CD4-positive, alpha-beta T cell treated with Interleukin-21 for 1 hour (primary cell): ENCODE results near the gene KCNH5.

Experiments used
- DNase-seq: peaks from one replicate; pipeline ENCODE4 v3.0.0-alpha.2; 2020

KCNH5 gene, protein sequence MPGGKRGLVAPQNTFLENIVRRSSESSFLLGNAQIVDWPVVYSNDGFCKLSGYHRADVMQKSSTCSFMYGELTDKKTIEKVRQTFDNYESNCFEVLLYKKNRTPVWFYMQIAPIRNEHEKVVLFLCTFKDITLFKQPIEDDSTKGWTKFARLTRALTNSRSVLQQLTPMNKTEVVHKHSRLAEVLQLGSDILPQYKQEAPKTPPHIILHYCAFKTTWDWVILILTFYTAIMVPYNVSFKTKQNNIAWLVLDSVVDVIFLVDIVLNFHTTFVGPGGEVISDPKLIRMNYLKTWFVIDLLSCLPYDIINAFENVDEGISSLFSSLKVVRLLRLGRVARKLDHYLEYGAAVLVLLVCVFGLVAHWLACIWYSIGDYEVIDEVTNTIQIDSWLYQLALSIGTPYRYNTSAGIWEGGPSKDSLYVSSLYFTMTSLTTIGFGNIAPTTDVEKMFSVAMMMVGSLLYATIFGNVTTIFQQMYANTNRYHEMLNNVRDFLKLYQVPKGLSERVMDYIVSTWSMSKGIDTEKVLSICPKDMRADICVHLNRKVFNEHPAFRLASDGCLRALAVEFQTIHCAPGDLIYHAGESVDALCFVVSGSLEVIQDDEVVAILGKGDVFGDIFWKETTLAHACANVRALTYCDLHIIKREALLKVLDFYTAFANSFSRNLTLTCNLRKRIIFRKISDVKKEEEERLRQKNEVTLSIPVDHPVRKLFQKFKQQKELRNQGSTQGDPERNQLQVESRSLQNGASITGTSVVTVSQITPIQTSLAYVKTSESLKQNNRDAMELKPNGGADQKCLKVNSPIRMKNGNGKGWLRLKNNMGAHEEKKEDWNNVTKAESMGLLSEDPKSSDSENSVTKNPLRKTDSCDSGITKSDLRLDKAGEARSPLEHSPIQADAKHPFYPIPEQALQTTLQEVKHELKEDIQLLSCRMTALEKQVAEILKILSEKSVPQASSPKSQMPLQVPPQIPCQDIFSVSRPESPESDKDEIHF

DNA sequence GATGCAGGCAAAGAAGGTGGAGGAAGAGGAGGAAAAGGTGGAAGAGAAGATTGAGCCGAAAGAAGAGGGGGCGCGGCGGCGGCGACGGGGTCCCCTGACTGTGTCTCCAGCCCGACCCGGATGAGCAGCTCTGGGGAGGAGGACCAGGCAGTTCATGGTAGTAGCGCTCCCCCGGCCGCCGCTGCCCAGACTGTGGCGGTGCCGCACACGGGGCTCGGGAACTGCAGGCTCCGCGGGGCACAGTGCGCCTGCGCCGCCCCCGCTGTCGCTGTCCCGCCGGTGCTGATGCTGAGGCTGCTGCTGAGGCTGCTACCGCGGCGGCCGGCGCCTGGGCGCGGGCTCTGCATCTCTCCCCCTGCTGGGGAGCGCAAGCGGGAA, at the start of gene KCNH5:
KCNH5 (minus strand) TSS at position 225 of the 378 bp plus-strand sequence. CDS start 272 bp downstream, outside the sequence.
- DNase-seq = no peak

GRCh38 chr14:63091394-63091996, 46.2 kb upstream of the KCNH5 start:
- no peak for DNase-seq

DNA sequence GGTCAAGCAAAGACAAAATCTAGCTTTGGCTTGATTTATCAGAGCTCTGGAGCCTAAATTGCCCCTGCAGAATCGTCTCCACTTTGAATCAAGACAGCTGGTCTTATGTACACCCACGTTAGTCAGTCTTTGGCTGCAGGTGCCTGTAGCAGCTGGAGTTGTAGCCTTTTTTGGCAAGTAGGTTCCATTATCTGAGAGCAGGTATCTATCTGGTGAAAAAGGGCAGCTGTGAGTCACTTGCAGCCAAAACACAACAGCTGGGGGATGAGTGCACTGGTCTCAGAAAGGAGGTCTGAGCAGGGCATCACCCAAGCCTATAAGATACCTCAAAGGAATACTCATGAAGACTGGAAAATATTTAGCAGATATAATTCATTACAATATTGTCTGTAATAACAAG, 43.6 kb upstream of the KCNH5 start:
- no peak for DNase-seq

- DNase-seq = no peak
These were observed 33.3 kb upstream of the KCNH5 start for GRCh38 chr14:63078569-63078968.

DNA sequence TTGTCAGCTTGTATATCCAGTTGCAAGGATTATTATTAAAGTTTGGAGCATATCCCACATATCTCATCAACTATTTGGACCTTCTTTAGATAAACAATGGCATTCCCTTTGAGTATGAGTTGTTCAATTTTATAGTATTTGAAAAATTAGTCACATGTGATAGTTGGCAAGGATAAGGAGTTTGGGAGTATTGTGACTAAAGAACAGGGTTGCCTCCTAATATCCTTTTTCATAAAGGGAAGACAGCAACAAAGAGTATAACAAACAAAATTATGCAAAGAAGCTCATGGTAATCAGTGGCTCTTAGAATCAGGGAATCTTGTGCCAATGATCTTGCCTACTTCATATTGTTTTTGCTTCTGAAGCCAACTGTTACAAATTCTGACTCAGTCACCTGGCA, 31.2 kb upstream of the KCNH5 start:
- no peak for DNase-seq

DNA sequence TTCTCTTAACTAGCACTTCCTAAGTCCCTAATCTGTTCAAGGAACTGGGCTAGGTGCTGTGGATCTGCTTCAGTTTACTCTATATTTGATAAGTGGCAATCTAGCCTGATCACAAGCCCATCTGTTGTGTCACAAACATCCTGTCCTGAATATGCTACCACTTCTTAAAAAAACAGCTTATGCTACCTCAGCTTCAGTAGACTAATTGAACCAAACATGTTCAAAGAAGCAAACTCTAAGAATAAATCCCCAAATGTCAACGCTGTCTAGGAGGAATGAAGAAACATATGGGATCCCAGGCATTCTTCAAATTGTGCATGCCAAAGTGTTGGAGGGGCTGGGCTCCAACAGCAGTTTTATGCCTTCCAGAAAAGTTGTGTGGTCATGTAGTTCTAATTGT, 10.4 kb upstream of the KCNH5 start:
- no peak for DNase-seq

DNA sequence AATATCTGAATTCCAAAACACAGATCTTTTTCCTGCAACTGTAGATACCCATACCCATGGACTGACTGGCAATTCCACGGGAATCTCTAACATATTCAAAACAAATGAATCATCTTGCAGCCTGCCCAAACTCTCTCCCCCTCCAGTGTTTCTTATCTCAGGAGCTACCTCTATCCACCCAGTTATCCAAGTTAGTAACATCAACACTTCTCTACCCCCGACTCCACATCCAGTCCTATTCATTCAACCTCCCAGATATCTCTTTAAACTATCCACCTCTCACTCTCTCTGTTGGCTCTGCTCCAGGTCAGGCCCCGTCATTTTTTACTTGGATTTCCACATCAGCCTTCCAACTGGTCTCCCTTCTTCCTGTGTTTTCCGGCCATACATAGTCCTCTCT, 6.7 kb upstream of the KCNH5 start:
- DNase-seq = no peak

DNA sequence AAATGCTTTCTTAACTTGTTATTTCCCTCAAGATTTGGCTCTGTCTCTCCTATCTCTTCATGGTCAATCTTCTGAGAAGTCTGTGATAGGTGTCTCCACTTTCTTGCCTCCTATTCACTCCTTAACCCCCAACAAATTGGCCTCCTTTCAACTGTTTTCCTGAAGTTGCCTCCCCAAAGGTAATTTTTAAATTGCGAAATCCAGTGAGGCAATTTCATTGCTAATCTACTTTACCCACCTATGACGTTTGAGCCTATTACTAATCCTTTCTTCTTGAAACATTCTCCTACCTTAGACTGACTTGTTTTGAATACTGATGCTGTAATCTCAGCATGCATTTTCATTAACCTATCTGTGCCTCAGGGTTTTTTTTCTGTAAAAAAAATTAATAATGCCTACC, 6.0 kb upstream of the KCNH5 start:
- no peak for DNase-seq

- DNase-seq = no peak
These were observed 5.4 kb upstream of the KCNH5 start for GRCh38 chr14:63050694-63051093.

DNA sequence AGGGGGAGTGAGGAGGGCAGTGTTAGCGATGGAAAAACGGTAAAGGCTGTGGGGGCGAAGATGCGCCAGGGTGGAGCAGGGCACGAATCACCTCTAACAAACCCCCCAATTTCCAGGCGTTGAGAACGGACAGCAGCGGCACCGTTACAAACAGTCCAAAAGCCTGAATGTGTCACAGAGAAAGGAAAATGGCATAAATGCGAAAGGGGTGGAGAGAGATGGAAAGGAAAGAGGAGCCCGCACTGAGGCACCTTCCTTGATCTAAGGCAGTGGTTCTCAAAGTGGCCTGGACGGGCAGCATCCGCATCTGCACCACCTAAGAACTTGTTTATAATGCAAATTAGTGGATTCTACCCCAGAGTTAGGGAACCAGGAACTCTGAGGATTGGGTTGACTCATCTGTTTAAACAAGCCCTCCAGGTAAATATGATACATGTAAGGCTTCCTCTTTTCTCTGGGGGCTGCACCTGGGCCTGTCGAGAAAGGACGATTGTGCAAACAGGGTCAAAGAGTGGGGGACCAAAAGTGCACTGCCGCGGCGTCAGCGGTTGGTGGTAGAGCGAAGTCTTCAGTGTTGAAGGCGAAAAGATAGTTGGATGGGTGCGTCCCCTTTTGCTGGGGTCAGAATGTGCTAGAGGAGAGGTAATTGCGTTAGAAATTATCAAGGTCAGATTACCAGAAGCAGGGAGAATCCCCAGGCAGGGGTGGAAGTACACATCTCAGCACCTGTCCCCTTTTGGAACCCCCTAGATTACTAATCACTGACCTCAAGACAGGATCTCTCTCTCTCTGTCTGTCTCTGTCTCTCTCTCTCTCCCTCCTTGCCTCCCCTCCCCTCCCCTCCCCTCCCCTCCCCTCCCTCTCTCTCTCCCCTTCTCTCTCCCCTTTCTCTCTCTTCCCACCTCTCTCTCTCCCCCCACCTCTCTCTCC, 1.3 kb upstream of the KCNH5 start:
- DNase-seq = no peak

- DNase-seq = no peak
These were observed 508 bp upstream of the KCNH5 start for GRCh38 chr14:63045612-63046320.

GRCh38 chr14:63039866-63040265, 5.4 kb downstream of the KCNH5 start:
- no peak for DNase-seq

GRCh38 chr14:63032641-63033040, 12.6 kb downstream of the KCNH5 start:
- no peak for DNase-seq

- DNase-seq = no peak
These were observed 13.2 kb downstream of the KCNH5 start for GRCh38 chr14:63032076-63032475.

- no peak for DNase-seq
These were observed 15.1 kb downstream of the KCNH5 start for GRCh38 chr14:63030113-63030512.

GRCh38 chr14:63027719-63028118, 17.5 kb downstream of the KCNH5 start:
- DNase-seq = no peak

GRCh38 chr14:63026491-63026890, 18.8 kb downstream of the KCNH5 start:
- DNase-seq = no peak

- DNase-seq = no peak
These were observed 30.6 kb downstream of the KCNH5 start for GRCh38 chr14:63014621-63015020.

- no peak for DNase-seq
These were observed 33.1 kb downstream of the KCNH5 start for GRCh38 chr14:63012171-63012570.

GRCh38 chr14:63011623-63012022, 33.6 kb downstream of the KCNH5 start:
- DNase-seq = no peak

DNA sequence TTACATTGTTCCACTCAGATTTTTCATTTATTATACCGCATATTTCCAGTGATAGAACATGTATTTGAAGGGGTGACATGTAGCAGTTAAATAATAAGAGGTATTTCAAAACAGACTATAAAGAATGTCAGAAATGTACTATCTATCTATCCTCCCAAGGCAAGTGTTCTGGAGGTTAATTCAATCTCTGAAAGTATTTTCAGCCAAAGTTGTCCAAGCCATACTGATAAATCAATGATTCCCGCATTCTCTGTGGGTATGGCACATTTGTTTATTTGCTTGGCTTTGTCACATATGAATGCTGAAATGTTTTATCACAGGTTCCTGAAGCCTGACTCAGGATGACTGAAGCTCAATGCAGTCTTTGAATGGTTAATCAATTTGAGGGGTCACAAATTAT, 35.8 kb downstream of the KCNH5 start:
- no peak for DNase-seq

- DNase-seq = no peak
These were observed 38.7 kb downstream of the KCNH5 start for GRCh38 chr14:63006531-63006930.
